MM.1S (cell line): Measurements from ENCODE around the gene ANKS1B.

Experiments used
- DNase-seq: peaks from one replicate; pipeline ENCODE4 v3.0.0-alpha.2; 2015
- H2AFZ ChIP-seq: fragments of 300-600 bp; sonication (generic); 2 replicates; pipeline ENCODE4 v1.6.0; 2016; ENCODE audit warnings: antibody characterized with exemption, low read length
- H3F3A ChIP-seq: fragments of 300-600 bp; sonication (generic); 2 replicates; pipeline ENCODE4 v1.6.1; 2016; ENCODE audit warnings: mild to moderate bottlenecking, antibody characterized with exemption, low read length, moderate library complexity, mixed read lengths; ENCODE audit not compliant: insufficient read depth
- H3K27ac ChIP-seq: fragments of 300-600 bp; sonication (generic); 2 replicates; pipeline ENCODE4 v1.5.1; 2016; ENCODE audit warnings: mild to moderate bottlenecking, low read length
- H3K27me3 ChIP-seq: fragments of 300-600 bp; sonication (generic); replicated peaks from 2 replicates; pipeline ENCODE4 v1.6.0; 2016; ENCODE audit warnings: low read length; ENCODE audit not compliant: insufficient read depth
- H3K36me3 ChIP-seq: fragments of 300-600 bp; sonication (generic); replicated peaks from 2 replicates; pipeline ENCODE4 v1.6.1; 2016; ENCODE audit warnings: mild to moderate bottlenecking, low read length, mixed read lengths; ENCODE audit not compliant: insufficient read depth
- H3K4me1 ChIP-seq: fragments of 300-600 bp; sonication (generic); 2 replicates; pipeline ENCODE4 v1.6.1; 2016; ENCODE audit warnings: low read length, mixed read lengths
- H3K4me2 ChIP-seq: fragments of 300-600 bp; sonication (generic); 2 replicates; pipeline ENCODE4 v1.6.0; 2016; ENCODE audit warnings: low read depth, low read length
- H3K4me3 ChIP-seq: fragments of 300-600 bp; sonication (generic); 2 replicates; pipeline ENCODE4 v1.5.1; 2016; ENCODE audit warnings: low read length, mixed read lengths
- H3K79me2 ChIP-seq: fragments of 300-600 bp; sonication (generic); 2 replicates; pipeline ENCODE4 v1.6.1; 2016; ENCODE audit warnings: mixed run types, low read length, mixed read lengths
- H3K9ac ChIP-seq: fragments of 300-600 bp; sonication (generic); 2 replicates; pipeline ENCODE4 v1.6.1; 2016; ENCODE audit warnings: low read length, mixed read lengths
- H3K9me2 ChIP-seq: fragments of 300-600 bp; sonication (generic); replicated peaks from 2 replicates; pipeline ENCODE4 v1.6.1; 2016; ENCODE audit warnings: mild to moderate bottlenecking, low read length, mixed read lengths; ENCODE audit not compliant: insufficient read depth
- H3K9me3 ChIP-seq: fragments of 300-600 bp; sonication (generic); replicated peaks from 2 replicates; pipeline ENCODE4 v1.6.1; 2016; ENCODE audit warnings: mild to moderate bottlenecking, low read length, mixed read lengths; ENCODE audit not compliant: insufficient read depth
- H4K20me1 ChIP-seq: fragments of 300-600 bp; sonication (generic); 2 replicates; pipeline ENCODE4 v1.6.1; 2016; ENCODE audit warnings: mild to moderate bottlenecking, low read length, moderate library complexity, mixed read lengths; ENCODE audit not compliant: insufficient read depth
- CTCF ChIP-seq: fragments of 300-600 bp; sonication (generic); IDR thresholded peaks from 2 replicates; pipeline ENCODE4 v1.5.1; 2016; ENCODE audit warnings: antibody characterized with exemption, low read length, mixed read lengths
- EZH2 ChIP-seq: fragments of 300-600 bp; sonication (generic); optimal IDR thresholded peaks from 2 replicates; pipeline ENCODE3; 2017; ENCODE audit warnings: low read depth, mild to moderate bottlenecking, antibody characterized with exemption, low read length, mixed read lengths
- EZH2phosphoT487 ChIP-seq: fragments of 300-600 bp; sonication (generic); IDR thresholded peaks from 2 replicates; pipeline ENCODE4 v1.6.1; 2018; ENCODE audit warnings: antibody characterized with exemption, low read length

Gene ANKS1B

GRCh38 chr12:98955284-98955683, 1029.5 kb downstream of the ANKS1B start:
- no peak overlapping the region for H3K27ac ChIP-seq
- H3K4me2 ChIP-seq: no peak overlapping the region
- H4K20me1 ChIP-seq: no peaks in the 10 kb centered on the region
- no peak overlapping the region for H3K4me3 ChIP-seq
- H3K9me2 ChIP-seq: no peaks in the 10 kb centered on the region
- no peaks in the 10 kb centered on the region for H3F3A ChIP-seq
- H3K27me3 ChIP-seq: no peaks in the 10 kb centered on the region
- H2AFZ ChIP-seq: peak overlapping the region; percentile 11; the same call in 1 of the 2 replicates
- no peaks in the 10 kb centered on the region for H3K36me3 ChIP-seq
- peak; percentile 54 for DNase-seq
- no peak overlapping the region for H3K9ac ChIP-seq
- no peaks in the 10 kb centered on the region for H3K4me1 ChIP-seq
- no peaks in the 10 kb centered on the region for H3K79me2 ChIP-seq
- no peaks in the 10 kb centered on the region for H3K9me3 ChIP-seq
- no peak for TF ChIP-seq EZH2
- TF ChIP-seq EZH2phosphoT487: no peak
- TF ChIP-seq CTCF: peak; percentile 59

- Histone ChIP-seq H3K9ac (no peak overlapping the region), H3K79me2 (no peaks in the 10 kb centered on the region), H4K20me1 (no peaks in the 10 kb centered on the region), H3K36me3 (no peaks in the 10 kb centered on the region), H3F3A (no peaks in the 10 kb centered on the region), H3K9me3 (no peaks in the 10 kb centered on the region), H3K4me2 (no peak overlapping the region), H3K27me3 (no peaks in the 10 kb centered on the region), H3K4me3 (no peak overlapping the region), H3K9me2 (no peaks in the 10 kb centered on the region), H3K4me1 (no peaks in the 10 kb centered on the region), H3K27ac (no peak overlapping the region), H2AFZ (no peak overlapping the region)
- TF ChIP-seq CTCF: no peak
- no peak for TF ChIP-seq EZH2phosphoT487
- TF ChIP-seq EZH2: no peak
- DNase-seq: no peak
Measured at GRCh38 chr12:98954506-98954905, 1030.2 kb downstream of the ANKS1B start.

- no peak overlapping the region for H3K4me3 ChIP-seq
- no peaks in the 10 kb centered on the region for H3K36me3 ChIP-seq
- TF ChIP-seq EZH2phosphoT487 (no peak), CTCF (no peak), EZH2 (no peak)
- H3K4me2 ChIP-seq: no peak overlapping the region
- no peak overlapping the region for H2AFZ ChIP-seq
- no peaks in the 10 kb centered on the region for H3K79me2 ChIP-seq
- no peaks in the 10 kb centered on the region for H3K9me3 ChIP-seq
- no peak overlapping the region for H3K9ac ChIP-seq
- no peaks in the 10 kb centered on the region for H3F3A ChIP-seq
- no peaks in the 10 kb centered on the region for H3K9me2 ChIP-seq
- no peak for DNase-seq
- no peaks in the 10 kb centered on the region for H3K4me1 ChIP-seq
- H4K20me1 ChIP-seq: no peaks in the 10 kb centered on the region
- no peak overlapping the region for H3K27ac ChIP-seq
- no peaks in the 10 kb centered on the region for H3K27me3 ChIP-seq
Measured at GRCh38 chr12:98951406-98951805, 1033.3 kb downstream of the ANKS1B start.
